GM19023 (cell line): ENCODE measurements around the gene DAZAP1.
"Not testable (repeated sequence)": the region's sequence is repeated elsewhere in the genome, so short reads cannot be mapped to it uniquely, and the experiment has no call there.

Source experiments
- ATAC-seq: cut with Tn5 transposase; IDR thresholded peaks from one replicate; pipeline ENCODE4 v1.9.1; 2021; ENCODE audit warnings: mild to moderate bottlenecking, moderate library complexity; ENCODE audit not compliant: unreplicated experiment

DAZAP1 gene

GRCh38 chr19:1471010-1471514 is 63.7 kb downstream of the DAZAP1 start:
- no peak for ATAC-seq

- ATAC-seq: no peak
Measured at GRCh38 chr19:1471515-1472160, 64.3 kb downstream of the DAZAP1 start.

- ATAC-seq: no peak
Measured at GRCh38 chr19:1472231-1473084, 65.1 kb downstream of the DAZAP1 start.

- no peak for ATAC-seq
Measured at GRCh38 chr19:1473085-1473851, 65.9 kb downstream of the DAZAP1 start.

GRCh38 chr19:1474011-1474764 is 66.8 kb downstream of the DAZAP1 start:
- no peak for ATAC-seq

GRCh38 chr19:1474765-1475351 is 67.5 kb downstream of the DAZAP1 start:
- ATAC-seq: no peak

GRCh38 chr19:1475751-1476437 is 68.5 kb downstream of the DAZAP1 start:
- no peak for ATAC-seq

- ATAC-seq: not testable (repeated sequence)
Measured at GRCh38 chr19:1477056-1477455, 69.7 kb downstream of the DAZAP1 start.

- peak; percentile 84 for ATAC-seq
Measured at GRCh38 chr19:1478934-1479707, 71.7 kb downstream of the DAZAP1 start, which contains the start of gene C19orf25. C19orf25 (minus strand) TSS chr19:1479215; CDS start chr19:1478903, 312 bp downstream.

- ATAC-seq: no peak
Measured at GRCh38 chr19:1481224-1481892, 74.0 kb downstream of the DAZAP1 start.

- no peak for ATAC-seq
Measured at GRCh38 chr19:1481893-1482360, 74.5 kb downstream of the DAZAP1 start.

- ATAC-seq: no peak
Measured at GRCh38 chr19:1482361-1483130, 75.2 kb downstream of the DAZAP1 start.

- no peak for ATAC-seq
Measured at GRCh38 chr19:1483131-1483978, 76.0 kb downstream of the DAZAP1 start.

- no peak for ATAC-seq
Measured at GRCh38 chr19:1483979-1484428, 76.6 kb downstream of the DAZAP1 start.
